NCI-H524 (cell line): Measurements from ENCODE around the gene PXDN.
"Not testable (repeated sequence)": the region's sequence is repeated elsewhere in the genome, so short reads cannot be mapped to it uniquely, and the experiment has no call there.

Experiments
- DNase-seq, 2 experiments: peaks; one replicate each; lab custom pipeline; 2025; lab: John Stamatoyannopoulos, UW

Gene PXDN

GRCh38 chr2:1631292-1632001, 112.9 kb downstream of the PXDN start:
- no peak for DNase-seq

DNA sequence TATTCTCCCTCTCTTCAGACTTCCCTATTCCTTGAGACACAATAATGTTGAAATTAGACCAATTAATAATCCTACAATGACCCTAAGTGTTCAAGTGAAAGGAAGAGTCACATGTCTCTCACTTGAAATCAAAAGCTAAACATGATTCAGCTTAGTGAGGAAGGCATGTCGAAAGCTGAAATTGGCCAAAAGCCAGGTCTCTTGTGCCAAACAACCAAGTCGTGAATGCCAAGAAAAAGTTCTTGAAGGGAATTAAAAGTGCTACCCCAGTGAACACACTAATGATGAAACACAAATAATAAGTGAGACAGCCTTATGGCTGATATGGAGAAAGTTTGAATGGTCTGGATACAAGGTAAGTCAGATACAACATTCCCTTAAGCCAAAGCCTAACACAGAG, 115.4 kb downstream of the PXDN start:
- peak in 1 of 2 experiments; percentile 17 for DNase-seq

- DNase-seq = no peak
Measured at GRCh38 chr2:1627628-1628381, 116.5 kb downstream of the PXDN start.

GRCh38 chr2:1626271-1626681, 118.0 kb downstream of the PXDN start:
- no peak for DNase-seq

GRCh38 chr2:1625281-1626001, 118.9 kb downstream of the PXDN start:
- DNase-seq = no peak

- no peak for DNase-seq
Measured at GRCh38 chr2:1623906-1624445, 120.3 kb downstream of the PXDN start.

- no peak for DNase-seq
Measured at GRCh38 chr2:1622521-1623200, 121.7 kb downstream of the PXDN start.

DNA sequence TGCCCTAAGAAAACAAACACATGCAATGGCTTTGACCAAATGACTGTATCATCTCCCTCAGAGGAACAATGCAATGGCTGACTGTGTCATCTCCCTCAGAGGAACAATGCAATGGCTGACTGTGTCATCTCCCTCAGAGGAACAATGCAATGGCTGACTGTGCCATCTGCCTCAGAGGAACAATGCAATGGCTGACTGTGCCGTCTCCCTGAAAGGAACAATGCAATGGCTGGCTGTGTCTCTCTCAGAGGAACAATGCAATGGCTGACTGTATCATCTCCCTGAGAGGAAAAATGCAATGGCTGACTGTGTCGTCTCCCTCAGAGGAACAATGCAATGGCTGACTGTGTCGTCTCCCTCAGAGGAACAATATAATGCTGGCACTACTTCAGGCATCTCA, 122.3 kb downstream of the PXDN start:
- not testable (repeated sequence) for DNase-seq

DNA sequence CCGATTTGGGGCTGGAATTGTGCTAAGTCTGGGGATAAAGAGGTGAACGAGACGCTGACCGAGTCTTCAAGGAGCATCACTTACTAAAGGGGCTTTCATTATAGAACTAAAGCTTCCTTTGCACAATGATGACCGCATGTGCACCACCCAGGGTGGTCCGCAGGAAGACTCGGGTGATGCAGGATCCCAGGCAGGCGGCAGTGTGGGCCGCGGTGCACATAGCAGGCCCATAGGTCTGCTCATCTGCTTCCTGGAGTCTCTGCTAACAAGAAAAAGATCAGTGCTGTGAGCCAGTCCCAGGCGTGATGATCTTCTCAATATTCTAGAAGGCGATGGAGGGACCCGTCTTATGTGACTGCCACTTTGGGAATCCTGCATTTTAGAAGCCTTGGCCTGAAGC, 122.8 kb downstream of the PXDN start:
- no peak for DNase-seq

GRCh38 chr2:1621041-1621440, 123.3 kb downstream of the PXDN start:
- DNase-seq = no peak

DNA sequence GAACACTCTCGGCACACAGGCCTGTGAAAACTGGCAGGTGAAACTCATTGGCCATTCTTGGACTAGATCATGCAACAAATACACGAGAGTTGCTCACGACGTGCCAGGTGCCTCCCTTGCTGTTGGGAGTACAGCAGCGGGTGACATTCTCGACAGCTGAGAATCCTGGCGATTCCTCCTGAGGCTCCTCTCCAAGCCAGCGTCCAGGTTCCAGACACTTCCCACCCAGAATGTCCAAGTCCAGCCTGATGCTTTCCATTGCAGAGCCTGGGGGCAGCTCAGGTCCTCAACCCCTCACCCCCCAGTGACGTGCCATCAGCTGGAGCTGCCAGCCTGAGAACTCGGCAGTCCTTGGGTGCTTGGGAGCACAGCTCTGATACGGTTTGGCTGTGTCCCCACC, 124.2 kb downstream of the PXDN start:
- no peak for DNase-seq

GRCh38 chr2:1619556-1619955, 124.8 kb downstream of the PXDN start:
- DNase-seq = no peak

- DNase-seq = no peak
Measured at GRCh38 chr2:1618974-1619373, 125.3 kb downstream of the PXDN start.

- DNase-seq = no peak
Measured at GRCh38 chr2:1618191-1618961, 125.9 kb downstream of the PXDN start.

- no peak for DNase-seq
Measured at GRCh38 chr2:1617425-1618021, 126.8 kb downstream of the PXDN start.

GRCh38 chr2:1614564-1614963, 129.8 kb downstream of the PXDN start:
- DNase-seq = no peak

- DNase-seq = peak in 1 of 2 experiments; percentile 19
Measured at GRCh38 chr2:1613731-1614354, 130.5 kb downstream of the PXDN start.

- DNase-seq = no peak
Measured at GRCh38 chr2:1613078-1613445, 131.3 kb downstream of the PXDN start.

GRCh38 chr2:1612391-1613077, 131.8 kb downstream of the PXDN start:
- no peak for DNase-seq

DNA sequence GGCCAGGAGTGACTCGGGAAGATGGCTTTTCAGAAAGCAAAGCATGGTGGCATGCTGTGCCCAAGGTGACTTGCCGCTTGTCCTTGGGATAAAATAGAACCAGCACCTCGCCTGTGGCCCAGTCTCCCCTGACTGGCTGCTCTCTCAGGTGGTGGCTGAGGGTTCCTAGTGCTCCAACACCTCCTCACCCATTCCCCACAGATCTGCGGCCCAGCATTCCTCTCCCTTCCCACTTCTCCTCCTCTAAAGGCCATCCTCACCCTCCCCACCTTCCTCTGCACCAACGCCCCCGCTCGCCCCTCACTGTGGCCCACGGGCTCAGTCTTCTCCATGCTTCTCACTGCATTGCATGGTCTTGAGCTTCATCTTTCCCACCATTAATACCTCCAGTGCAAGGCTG, 132.4 kb downstream of the PXDN start:
- no peak for DNase-seq
